Measurements from ENCODE around the gene DPP6.

The DPP6 gene

DNA sequence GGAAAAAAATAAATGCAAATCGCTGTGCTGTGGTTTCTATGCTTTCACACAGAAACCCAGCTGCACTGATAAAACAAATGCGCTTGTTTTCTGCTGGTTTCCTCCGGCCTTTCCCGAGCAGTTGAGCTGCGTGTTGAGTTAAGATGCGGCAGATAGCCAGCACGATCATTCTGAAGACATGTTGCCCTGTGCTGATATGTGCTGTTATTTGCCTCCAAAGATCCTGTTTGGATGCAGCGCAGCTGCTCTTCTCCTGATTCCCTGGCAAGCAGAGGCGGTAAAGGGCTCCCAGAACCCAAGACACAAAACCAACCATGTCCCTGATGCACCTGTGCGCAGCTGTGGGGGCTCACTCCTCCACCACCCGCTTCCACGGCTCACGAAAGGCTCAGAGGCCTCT, 725.3 kb downstream of the DPP6 start:
- ChIA-PET POLR2A (no interaction called here), CTCF (interaction anchor here (0.7 kb wide), 1 partner anchor 35 kb away, joined by 3 read pairs; no protein-coding TSS in a partner anchor)
- no peak for DNase-seq (ENCODE audit: extremely low spot score)
- TF ChIP-seq FOXM1 (IDR thresholded peaks at IDR 0.05; ENCODE audit: borderline replicate concordance) (no peak), ZNF384 (IDR thresholded peaks at IDR 0.05) (no peak), FOXA1 (IDR thresholded peaks at IDR 0.05) (no peak), CTBP1 (IDR thresholded peaks at IDR 0.05; ENCODE audit: borderline replicate concordance) (no peak), HDGF (IDR thresholded peaks at IDR 0.05; ENCODE audit: borderline replicate concordance) (no peak), FOXK2 (IDR thresholded peaks at IDR 0.05) (no peak), ARNT (IDR thresholded peaks at IDR 0.05) (no peak), BHLHE40 (IDR thresholded peaks at IDR 0.05; ENCODE audit: borderline replicate concordance) (no peak), L3MBTL2 (conservative IDR thresholded peaks at IDR 0.05) (no peak)

DNA sequence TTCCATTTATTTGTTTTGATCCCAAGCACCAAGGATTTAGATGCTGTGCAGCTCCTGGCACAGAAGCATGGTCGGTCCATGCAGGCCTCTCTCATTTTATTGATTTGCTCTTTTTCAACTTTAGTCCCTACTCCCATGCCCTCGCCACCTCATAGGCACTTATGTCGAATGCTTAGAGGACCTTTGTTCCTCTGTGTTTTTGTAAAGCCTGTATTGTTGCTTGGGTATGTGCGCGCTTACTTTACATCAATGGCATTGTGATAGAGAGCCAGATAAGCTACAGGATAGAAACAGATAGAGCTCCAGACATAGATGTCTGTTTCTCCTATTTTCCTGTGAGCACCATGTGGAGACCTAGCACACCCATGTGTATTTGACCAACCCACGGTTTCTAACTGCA, 725.7 kb downstream of the DPP6 start:
- ChIA-PET CTCF (interaction anchor here (0.7 kb wide), 1 partner anchor 36 kb away, joined by 3 read pairs; no protein-coding TSS in a partner anchor), POLR2A (no interaction called here)
- TF ChIP-seq NFRKB (IDR thresholded peaks at IDR 0.05) (no peak), HDGF (IDR thresholded peaks at IDR 0.05; ENCODE audit: borderline replicate concordance) (no peak), LEF1 (IDR thresholded peaks at IDR 0.05; ENCODE audit: borderline replicate concordance) (no peak), FOXK2 (IDR thresholded peaks at IDR 0.05) (no peak), CTBP1 (IDR thresholded peaks at IDR 0.05; ENCODE audit: borderline replicate concordance) (no peak), ARNT (IDR thresholded peaks at IDR 0.05) (no peak), SUZ12 (IDR thresholded peaks at IDR 0.05) (no peak), FOXA1 (IDR thresholded peaks at IDR 0.05) (no peak), ELF4 (IDR thresholded peaks at IDR 0.05) (no peak), TARDBP (IDR thresholded peaks at IDR 0.05) (no peak), SP1 (IDR thresholded peaks at IDR 0.05) (no peak), ZNF384 (IDR thresholded peaks at IDR 0.05) (no peak), PKNOX1 (IDR thresholded peaks at IDR 0.05) (no peak), FOXM1 (IDR thresholded peaks at IDR 0.05; ENCODE audit: borderline replicate concordance) (no peak), BHLHE40 (IDR thresholded peaks at IDR 0.05; ENCODE audit: borderline replicate concordance) (no peak), L3MBTL2 (conservative IDR thresholded peaks at IDR 0.05) (no peak)
- no peak for DNase-seq (ENCODE audit: extremely low spot score)

DNA sequence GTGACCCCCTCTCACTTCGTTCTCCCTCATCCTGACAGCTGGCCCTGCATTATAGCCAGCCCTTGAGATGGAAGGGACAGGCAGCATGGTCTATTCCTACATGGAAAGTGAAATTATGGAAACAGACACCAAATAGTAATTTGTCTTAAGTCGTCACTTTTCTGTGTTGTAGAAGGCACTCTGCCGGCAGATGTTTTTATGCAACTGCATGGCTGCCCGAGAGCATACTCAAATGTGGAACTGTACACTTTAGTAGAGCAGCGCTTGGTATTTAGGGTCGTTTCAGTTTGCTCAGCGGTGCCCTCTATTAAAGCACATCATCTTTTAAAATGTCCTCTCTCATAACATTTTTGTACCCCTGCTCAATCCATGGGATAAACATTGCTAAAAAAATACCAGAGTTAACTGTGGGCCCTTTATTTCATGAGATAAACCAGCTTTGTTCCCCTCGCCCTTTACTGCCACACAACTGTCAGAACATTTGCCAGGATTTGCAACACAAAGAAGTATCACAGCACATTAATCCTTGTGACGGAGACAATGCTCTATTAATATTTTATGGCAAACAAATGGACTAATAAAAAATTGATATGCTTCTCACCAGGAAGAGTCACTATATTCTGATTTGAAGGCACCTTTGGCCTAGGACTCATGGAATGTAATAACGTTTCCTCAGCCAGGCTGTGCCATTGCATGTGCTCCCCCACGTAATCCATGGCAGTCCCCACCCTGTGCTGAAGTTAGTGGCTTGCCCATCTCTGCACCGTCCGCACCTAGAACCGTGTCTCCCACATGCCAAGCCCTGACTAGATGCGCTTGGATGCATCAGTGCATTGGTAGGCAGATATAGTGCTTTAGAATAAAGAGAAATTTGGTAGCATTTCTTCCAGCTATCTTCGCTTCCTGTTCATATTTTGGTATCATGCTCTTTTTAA, 729.4 kb downstream of the DPP6 start:
- TF ChIP-seq ELF4 (IDR thresholded peaks at IDR 0.05) (no peak), L3MBTL2 (conservative IDR thresholded peaks at IDR 0.05) (no peak), CTBP1 (IDR thresholded peaks at IDR 0.05; ENCODE audit: borderline replicate concordance) (no peak), FOXK2 (IDR thresholded peaks at IDR 0.05) (no peak), FOXA1 (IDR thresholded peaks at IDR 0.05) (no peak), HDGF (IDR thresholded peaks at IDR 0.05; ENCODE audit: borderline replicate concordance) (no peak), ARNT (IDR thresholded peaks at IDR 0.05) (no peak), NFRKB (IDR thresholded peaks at IDR 0.05) (no peak), SP1 (IDR thresholded peaks at IDR 0.05) (no peak), SUZ12 (IDR thresholded peaks at IDR 0.05) (no peak), FOXM1 (IDR thresholded peaks at IDR 0.05; ENCODE audit: borderline replicate concordance) (no peak), TARDBP (IDR thresholded peaks at IDR 0.05) (no peak)
- POLR2A ChIA-PET, result no interaction called here
- CTCF ChIA-PET, result no interaction called here
- DNase-seq (ENCODE audit: extremely low spot score), result no peak

DNA sequence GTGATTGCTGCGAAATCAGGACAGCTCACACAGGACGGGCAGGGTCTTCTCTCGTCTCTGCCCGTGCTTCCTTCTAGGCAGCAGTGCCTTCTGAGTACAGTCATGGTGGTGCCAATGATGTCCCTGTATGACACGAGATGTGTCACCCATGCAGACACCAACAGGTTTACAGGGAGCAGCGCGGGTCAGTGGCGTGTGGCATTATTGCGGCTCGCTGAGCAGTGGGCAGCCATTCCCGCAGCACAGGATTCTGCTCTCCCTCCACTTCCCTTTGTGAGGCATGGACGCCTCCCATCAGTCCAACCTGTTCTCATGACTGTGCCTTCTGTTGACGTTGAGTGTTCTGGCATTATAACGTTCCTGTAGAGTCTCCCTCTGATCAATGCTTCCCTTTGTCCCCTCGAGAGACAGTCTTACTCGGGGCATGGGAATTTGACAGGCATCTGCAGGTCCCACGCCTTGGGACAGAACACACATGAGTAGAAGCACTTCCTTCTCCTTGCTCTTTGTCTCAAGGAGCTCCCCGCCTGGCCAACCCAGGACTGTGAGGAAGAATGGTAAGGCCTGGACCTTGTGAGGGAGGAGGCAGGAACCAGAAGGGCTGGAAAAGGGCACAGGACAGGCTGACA, 731.2 kb downstream of the DPP6 start:
- no peak for DNase-seq (ENCODE audit: extremely low spot score)
- CTCF ChIA-PET, result no interaction called here
- POLR2A ChIA-PET, result no interaction called here
- no peak for TF ChIP-seq FOXA1 (IDR thresholded peaks at IDR 0.05)
- no peak for TF ChIP-seq ARNT (IDR thresholded peaks at IDR 0.05)
- no peak for TF ChIP-seq LEF1 (IDR thresholded peaks at IDR 0.05; ENCODE audit: borderline replicate concordance)
- TF ChIP-seq ELF4 (IDR thresholded peaks at IDR 0.05), result no peak
- no peak for TF ChIP-seq SP1 (IDR thresholded peaks at IDR 0.05)
- TF ChIP-seq CTBP1 (IDR thresholded peaks at IDR 0.05; ENCODE audit: borderline replicate concordance), result no peak
- no peak for TF ChIP-seq TARDBP (IDR thresholded peaks at IDR 0.05)
- no peak for TF ChIP-seq BHLHE40 (IDR thresholded peaks at IDR 0.05; ENCODE audit: borderline replicate concordance)
- TF ChIP-seq NFRKB (IDR thresholded peaks at IDR 0.05), result no peak
- no peak for TF ChIP-seq ZNF384 (IDR thresholded peaks at IDR 0.05)
- no peak for TF ChIP-seq L3MBTL2 (conservative IDR thresholded peaks at IDR 0.05)
- no peak for TF ChIP-seq SUZ12 (IDR thresholded peaks at IDR 0.05)

GRCh38 chr7:154785898-154786297, 733.7 kb downstream of the DPP6 start:
- ChIA-PET POLR2A (no interaction called here), CTCF (no interaction called here)
- TF ChIP-seq FOXA1 (IDR thresholded peaks at IDR 0.05) (no peak), ARNT (IDR thresholded peaks at IDR 0.05) (no peak), NFRKB (IDR thresholded peaks at IDR 0.05) (no peak), ELF4 (IDR thresholded peaks at IDR 0.05) (no peak), ZNF384 (IDR thresholded peaks at IDR 0.05) (no peak), HDGF (IDR thresholded peaks at IDR 0.05; ENCODE audit: borderline replicate concordance) (no peak), SUZ12 (IDR thresholded peaks at IDR 0.05) (no peak), TARDBP (IDR thresholded peaks at IDR 0.05) (no peak), L3MBTL2 (conservative IDR thresholded peaks at IDR 0.05) (no peak), LEF1 (IDR thresholded peaks at IDR 0.05; ENCODE audit: borderline replicate concordance) (no peak), CTBP1 (IDR thresholded peaks at IDR 0.05; ENCODE audit: borderline replicate concordance) (no peak), FOXK2 (IDR thresholded peaks at IDR 0.05) (no peak), SP1 (IDR thresholded peaks at IDR 0.05) (no peak), BHLHE40 (IDR thresholded peaks at IDR 0.05; ENCODE audit: borderline replicate concordance) (no peak), PKNOX1 (IDR thresholded peaks at IDR 0.05) (no peak), FOXM1 (IDR thresholded peaks at IDR 0.05; ENCODE audit: borderline replicate concordance) (no peak)
- no peak for DNase-seq (ENCODE audit: extremely low spot score)

DNA sequence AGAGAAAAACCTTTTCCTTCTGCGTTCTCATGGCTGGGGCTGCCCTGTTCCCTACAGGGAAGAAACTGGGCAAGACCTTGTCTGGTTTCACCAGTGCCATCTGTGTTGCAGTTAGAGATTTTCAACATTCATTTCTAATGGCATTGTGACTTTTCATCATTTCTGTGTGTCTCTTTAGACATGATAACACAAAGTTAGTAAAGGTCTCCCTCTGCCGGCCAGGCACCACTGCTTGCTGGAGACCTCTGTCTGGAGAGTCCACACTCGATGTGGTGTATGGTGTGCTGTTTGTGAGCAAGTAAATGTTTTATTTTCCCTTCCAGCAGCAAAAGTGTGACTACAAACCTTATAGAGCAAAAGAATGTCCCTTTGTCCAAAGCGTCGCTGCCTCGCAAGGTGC, 737.2 kb downstream of the DPP6 start:
- ChIA-PET CTCF (no interaction called here), POLR2A (no interaction called here)
- no peak for TF ChIP-seq FOXA1 (IDR thresholded peaks at IDR 0.05)
- no peak for TF ChIP-seq SUZ12 (IDR thresholded peaks at IDR 0.05)
- no peak for TF ChIP-seq ZNF384 (IDR thresholded peaks at IDR 0.05)
- no peak for TF ChIP-seq SP1 (IDR thresholded peaks at IDR 0.05)
- no peak for TF ChIP-seq CTBP1 (IDR thresholded peaks at IDR 0.05; ENCODE audit: borderline replicate concordance)
- TF ChIP-seq ELF4 (IDR thresholded peaks at IDR 0.05), result no peak
- TF ChIP-seq NFRKB (IDR thresholded peaks at IDR 0.05), result no peak
- TF ChIP-seq PKNOX1 (IDR thresholded peaks at IDR 0.05), result no peak
- no peak for TF ChIP-seq LEF1 (IDR thresholded peaks at IDR 0.05; ENCODE audit: borderline replicate concordance)
- TF ChIP-seq TARDBP (IDR thresholded peaks at IDR 0.05), result no peak
- no peak for TF ChIP-seq ARNT (IDR thresholded peaks at IDR 0.05)
- TF ChIP-seq BHLHE40 (IDR thresholded peaks at IDR 0.05; ENCODE audit: borderline replicate concordance), result no peak
- no peak for TF ChIP-seq FOXM1 (IDR thresholded peaks at IDR 0.05; ENCODE audit: borderline replicate concordance)
- no peak for TF ChIP-seq FOXK2 (IDR thresholded peaks at IDR 0.05)
- no peak for TF ChIP-seq L3MBTL2 (conservative IDR thresholded peaks at IDR 0.05)
- TF ChIP-seq HDGF (IDR thresholded peaks at IDR 0.05; ENCODE audit: borderline replicate concordance), result no peak
- DNase-seq (ENCODE audit: extremely low spot score), result no peak

All from HEK293T (cell line).